ENCODE results near the gene CNTN2. TPM values are rescaled to one million over a fixed set of nuclear protein-coding genes. Genes with fewer than 3 reads are reported as not detected.

The CNTN2 gene
- total RNA-seq, 1 experiment from 2014 or later, result not detected

- H3K27me3 ChIP-seq (ENCODE audit: control insufficient read depth, insufficient read depth, low read length), result no peaks in the 10 kb centered on the region
- ATAC-seq (no peak), DNase-seq (ENCODE audit: low read depth, low spot score) (no peak)
- no peak overlapping the region for H3K4me3 ChIP-seq (ENCODE audit: low read depth in 2 of 2, low read length in 2 of 2)
- ChIA-PET CTCF (interaction anchor here (0.7 to 4.4 kb wide), 10 partner anchors 14 to 195 kb away, joined by 3 to 78 read pairs (median 4); no protein-coding TSS in a partner anchor), POLR2A (no interaction called here)
- no peaks in the 10 kb centered on the region; the same call in 1 of the 2 replicates for H3K4me1 ChIP-seq (ENCODE audit: control insufficient read depth, insufficient read depth, low read length)
- no TSS peak for BruUV-seq (replicated peaks)
- TF ChIP-seq REST (IDR thresholded peaks at IDR 0.05; ENCODE audit: insufficient read depth in 1 of 2, low read depth in 2 of 2, low read length in 1 of 2) (no peak), SIN3A (IDR thresholded peaks at IDR 0.05; ENCODE audit: borderline replicate concordance, insufficient read depth, low read depth, low read length) (no peak), TCF7L2 (IDR thresholded peaks at IDR 0.05; ENCODE audit: low read depth, low read length) (no peak), CTCF (IDR thresholded peaks at IDR 0.05) (no peak)
- in situ Hi-C loops (cut with HindIII; ENCODE audit: low pct_unique_long_range_greater_than_20kb, low sequenced_read_pairs) (no loop called here), intact Hi-C loops (cut with micrococcal nuclease; ENCODE audit: unreplicated experiment) (loop anchor here (10.0 kb wide), 1 partner anchor 258 kb away; no protein-coding TSS in a partner anchor)
- no peak overlapping the region for H3K27ac ChIP-seq (ENCODE audit: low read length)
- no peaks in the 10 kb centered on the region for H3K36me3 ChIP-seq (ENCODE audit: control insufficient read depth, insufficient read depth, low read length)
- H3K9me3 ChIP-seq (ENCODE audit: control insufficient read depth, insufficient read depth, low read depth, low read length), result no peaks in the 10 kb centered on the region
These were observed 19.3 kb downstream of the CNTN2 start for GRCh38 chr1:205062319-205062718.

- POLR2A ChIA-PET, result no interaction called here
- in situ Hi-C loops (cut with HindIII; ENCODE audit: low pct_unique_long_range_greater_than_20kb, low sequenced_read_pairs), result no loop called here
These were observed 19.9 kb downstream of the CNTN2 start for GRCh38 chr1:205062895-205063294.

More at GRCh38 chr1:205062895-205063294, 19.9 kb downstream of the CNTN2 start:
- TF ChIP-seq REST (IDR thresholded peaks at IDR 0.05; ENCODE audit: insufficient read depth in 1 of 2, low read depth in 2 of 2, low read length in 1 of 2) (no peak), SIN3A (IDR thresholded peaks at IDR 0.05; ENCODE audit: borderline replicate concordance, insufficient read depth, low read depth, low read length) (no peak)
- Histone ChIP-seq H3K9me3 (ENCODE audit: control insufficient read depth, insufficient read depth, low read depth, low read length) (no peaks in the 10 kb centered on the region), H3K4me3 (ENCODE audit: low read depth in 2 of 2, low read length in 2 of 2) (no peak overlapping the region), H3K27ac (ENCODE audit: low read length) (no peak overlapping the region), H3K4me1 (ENCODE audit: control insufficient read depth, insufficient read depth, low read length) (no peaks in the 10 kb centered on the region; the same call in 1 of the 2 replicates), H3K27me3 (ENCODE audit: control insufficient read depth, insufficient read depth, low read length) (no peaks in the 10 kb centered on the region), H3K36me3 (ENCODE audit: control insufficient read depth, insufficient read depth, low read length) (no peaks in the 10 kb centered on the region)
- ATAC-seq (no peak), DNase-seq (ENCODE audit: low read depth, low spot score) (no peak)
- BruUV-seq (replicated peaks), result no TSS peak
- CTCF ChIA-PET, result interaction anchor here (0.6 to 4.4 kb wide), 3 partner anchors 72 to 87 kb away, joined by 3 to 78 read pairs (median 23); no protein-coding TSS in a partner anchor
- intact Hi-C loops (cut with micrococcal nuclease; ENCODE audit: unreplicated experiment), result loop anchor here (10.0 kb wide), 1 partner anchor 258 kb away; no protein-coding TSS in a partner anchor

Data from Panc1 (cell line).